SK-N-SH (cell line): Measurements from ENCODE around the gene EML1. TPM values are rescaled to one million over a fixed set of nuclear protein-coding genes. Genes with fewer than 3 reads are reported as not detected.

ENCODE experiments used
- CTCF ChIA-PET: fragments of 300-600, 350-600 bp; formaldehyde crosslinking; extraction: SDS; loops from one replicate; lab custom pipeline; 2021; lab: Yijun Ruan, JAX
- POLR2A ChIA-PET: fragments of 350-600 bp; sonication (Branson Sonifier 250); formaldehyde crosslinking; extraction: SDS; loops from one replicate; lab custom pipeline; 2020; ENCODE audit warnings: antibody characterized with exemption, inconsistent platforms; lab: Yijun Ruan, JAX
- DNase-seq: peaks from one replicate; pipeline ENCODE4 v3.0.0; 2012
- H2AFZ ChIP-seq: fragments of 200-600 bp; sonication (generic); 2 replicates; pipeline ENCODE4 v1.8.1; 2016; ENCODE audit warnings: antibody characterized with exemption, mild to moderate bottlenecking, low read depth
- H3F3A ChIP-seq: fragments of 200-600 bp; sonication (generic); replicated peaks from 2 replicates; pipeline ENCODE3; 2016; ENCODE audit warnings: antibody characterized with exemption, mild to moderate bottlenecking; ENCODE audit not compliant: insufficient read depth
- H3K27ac ChIP-seq, 2 experiments: fragments of 200-500 bp in 1 of 2; fragments of 200-600 bp in 1 of 2; sonication (Bioruptor generic) in 1 of 2; sonication (generic), shearing (Covaris generic) in 1 of 2; 2 replicates each; pipeline versions ENCODE4 v1.5.1 to v1.6.1; 2014 to 2016; ENCODE audit warnings: low read depth in 2 of 2, inconsistent platforms in 1 of 2, low read length in 1 of 2, mild to moderate bottlenecking in 1 of 2, mixed read lengths in 1 of 2
- H3K27me3 ChIP-seq: fragments of 200-600 bp; sonication (generic), shearing (Covaris generic); 2 replicates; pipeline ENCODE4 v1.6.1; 2016; ENCODE audit warnings: mixed run types; ENCODE audit not compliant: insufficient read depth
- H3K36me3 ChIP-seq, 2 experiments: fragments of 200-500 bp in 1 of 2; fragments of 200-600 bp in 1 of 2; sonication (Bioruptor generic) in 1 of 2; sonication (generic) in 1 of 2; replicated peaks in 1 of 2; 2 replicates each; pipeline versions ENCODE3 to v1.5.1; 2014 to 2016; ENCODE audit warnings: low read length in 1 of 2, mild to moderate bottlenecking in 1 of 2; ENCODE audit not compliant: insufficient read depth in 2 of 2, control insufficient read depth in 1 of 2
- H3K4me1 ChIP-seq, 2 experiments: fragments of 200-500 bp in 1 of 2; fragments of 200-600 bp in 1 of 2; sonication (Bioruptor generic) in 1 of 2; sonication (generic), shearing (Covaris generic) in 1 of 2; 2 replicates each; pipeline versions ENCODE4 v1.5.1 to v1.6.1; 2014 to 2016; ENCODE audit warnings: low read depth in 1 of 2, low read length in 1 of 2, mixed run types in 1 of 2; ENCODE audit not compliant: insufficient read depth in 2 of 2, control insufficient read depth in 1 of 2
- H3K4me2 ChIP-seq: fragments of 200-600 bp; sonication (generic), shearing (Covaris generic); 2 replicates; pipeline ENCODE4 v1.6.1; 2017; ENCODE audit warnings: mixed run types
- H3K4me3 ChIP-seq, 2 experiments: fragments of 200-500 bp in 1 of 2; fragments of 200-600 bp in 1 of 2; sonication (Bioruptor generic) in 1 of 2; sonication (generic), shearing (Covaris generic) in 1 of 2; 2 replicates each; pipeline versions ENCODE4 v1.5.1 to v1.8.1; 2014 to 2016; ENCODE audit warnings: low read depth in 2 of 2, inconsistent platforms in 1 of 2, low read length in 1 of 2, mild to moderate bottlenecking in 1 of 2, mixed read lengths in 1 of 2, moderate library complexity in 1 of 2
- H3K79me2 ChIP-seq: fragments of 200-600 bp; sonication (generic); 2 replicates; pipeline ENCODE4 v1.8.1; 2017; ENCODE audit warnings: mild to moderate bottlenecking; ENCODE audit not compliant: insufficient read depth
- H3K9ac ChIP-seq: fragments of 200-600 bp; sonication (generic); 2 replicates; pipeline ENCODE4 v1.6.1; 2017; ENCODE audit warnings: mixed run types
- H3K9me2 ChIP-seq: fragments of 200-600 bp; sonication (generic); 2 replicates; pipeline ENCODE4 v1.6.1; 2017; ENCODE audit warnings: mixed run types
- H3K9me3 ChIP-seq: fragments of 200-600 bp; sonication (generic); 2 replicates; pipeline ENCODE4 v1.6.1; 2017; ENCODE audit warnings: mixed run types, mild to moderate bottlenecking, moderate library complexity
- H4K20me1 ChIP-seq: fragments of 200-600 bp; sonication (generic); 2 replicates; pipeline ENCODE4 v1.6.1; 2017; ENCODE audit warnings: mild to moderate bottlenecking, mixed run types; ENCODE audit not compliant: insufficient read depth
- CHD2 ChIP-seq: fragments of 150-350 bp; IDR thresholded peaks from 2 replicates; pipeline ENCODE4 v1.6.1; 2018; ENCODE audit warnings: low read length; ENCODE audit not compliant: partially characterized antibody
- FOXM1 ChIP-seq: IDR thresholded peaks from 2 replicates; pipeline ENCODE4 v1.4.0; 2012; ENCODE audit warnings: low read depth, mild to moderate bottlenecking
- GABPA ChIP-seq: IDR thresholded peaks from 2 replicates; pipeline ENCODE4 v1.4.0; 2012; ENCODE audit warnings: low read depth, mild to moderate bottlenecking
- RAD21 ChIP-seq: IDR thresholded peaks from 2 replicates; pipeline ENCODE4 v1.6.1; 2012; ENCODE audit warnings: mild to moderate bottlenecking, low read length
- RFX5 ChIP-seq: IDR thresholded peaks from 2 replicates; pipeline ENCODE4 v1.6.1; 2012; ENCODE audit warnings: mild to moderate bottlenecking, improper control_type of control experiment, low read length
- RXRA ChIP-seq: IDR thresholded peaks from 2 replicates; pipeline ENCODE4 v1.4.0; 2012; ENCODE audit warnings: low read depth, mild to moderate bottlenecking, borderline replicate concordance
- SMC3 ChIP-seq: IDR thresholded peaks from 2 replicates; pipeline ENCODE4 v1.6.1; 2012; ENCODE audit warnings: low read depth, low read length, improper control_type of control experiment
- WGBS: methylation state at CpG from one replicate; pipeline ENCODE4 v1.1.6; 2017; ENCODE audit warnings: low lambda C conversion rate; 5-methylcytosine and 5-hydroxymethylcytosine counted together
- polyA plus RNA-seq, 3 experiments: library from polyadenylated mRNA; depleted of rRNA; stranded (reverse); fragments of >200 nt; gene quantifications; 2 replicates each; pipeline ENCODE4 v1.2.3, GENCODE V29; 2012
- TF ChIP-seq, protein P1 (sequence below): fragments of 200-600 bp; sonication (generic); IDR thresholded peaks from 2 replicates; pipeline ENCODE4 v1.6.1; 2017; ENCODE audit warnings: antibody characterized with exemption, mild to moderate bottlenecking, moderate library complexity
- TF ChIP-seq, protein P2 (sequence below): IDR thresholded peaks from 2 replicates; pipeline ENCODE4 v1.4.0; 2012; ENCODE audit warnings: low read depth, borderline replicate concordance

The EML1 gene
- polyA plus RNA-seq, 1 of the 3 experiments (the other 2 are of a cell fraction): 6.3 TPM

DNA sequence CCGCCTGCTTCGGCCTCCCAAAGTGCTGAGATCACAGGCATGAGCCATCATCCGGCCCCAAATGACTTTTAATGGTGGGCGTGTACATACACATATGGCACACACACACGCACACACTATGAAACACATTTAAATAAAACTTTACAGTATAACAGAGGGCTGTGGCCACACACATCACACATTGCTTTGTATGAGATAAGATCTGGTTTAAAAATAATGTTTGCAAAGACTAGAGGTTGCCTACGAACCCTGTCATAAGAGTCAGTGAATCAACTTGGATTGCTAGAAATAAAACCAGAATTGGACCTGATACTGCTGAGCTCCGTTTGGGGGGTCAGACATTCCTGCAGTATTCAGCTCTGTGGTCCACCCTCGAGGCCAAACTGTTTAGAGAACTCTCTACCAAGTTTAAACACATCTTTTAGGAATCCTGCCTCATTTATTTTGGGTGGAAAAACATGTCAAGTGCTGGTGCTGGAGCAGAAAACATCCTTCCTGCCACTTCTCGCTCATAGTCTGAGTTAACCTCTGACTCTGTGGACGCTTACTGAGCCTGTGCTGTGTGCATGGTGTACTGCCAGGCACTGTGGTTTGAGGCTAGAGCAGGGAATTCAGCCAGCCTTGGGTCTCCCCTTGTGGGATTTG lies 47.8 kb upstream of the EML1 start:
- no peaks in the 10 kb centered on the region for H3K27me3 ChIP-seq
- no peak overlapping the region for H3K9ac ChIP-seq
- DNase-seq: no peak
- POLR2A ChIA-PET: no interaction called here
- no peak overlapping the region for H3K27ac ChIP-seq
- no peaks in the 10 kb centered on the region for H3K9me3 ChIP-seq
- H3K79me2 ChIP-seq: no peaks in the 10 kb centered on the region
- no peak for TF ChIP-seq SMC3
- H3K4me2 ChIP-seq: no peak overlapping the region
- no peaks in the 10 kb centered on the region for H3K9me2 ChIP-seq
- WGBS: 78% methylated on average over 10 of the region's 10 CpGs
- H3K4me3 ChIP-seq: no peak overlapping the region
- H3F3A ChIP-seq: no peaks in the 10 kb centered on the region
- H3K4me1 ChIP-seq: peaks cover 0 to 10% of the 10 kb centered on the region in 2 experiments; a peak in 1 of 4 replicates
- H2AFZ ChIP-seq: no peak overlapping the region
- no peaks in the 10 kb centered on the region for H4K20me1 ChIP-seq
- H3K36me3 ChIP-seq: no peaks in the 10 kb centered on the region
- CTCF ChIA-PET: no interaction called here

GRCh38 chr14:99747167-99747566 lies 46.0 kb upstream of the EML1 start:
- Histone ChIP-seq H2AFZ (no peak overlapping the region), H3K27me3 (no peaks in the 10 kb centered on the region), H3K9ac (no peak overlapping the region), H4K20me1 (no peaks in the 10 kb centered on the region), H3K4me3 (no peak overlapping the region), H3K9me3 (no peaks in the 10 kb centered on the region), H3F3A (no peaks in the 10 kb centered on the region), H3K4me1 (peaks cover 0 to 13% of the 10 kb centered on the region in 2 experiments; a peak in 1 of 4 replicates), H3K36me3 (no peaks in the 10 kb centered on the region), H3K27ac (no peak overlapping the region), H3K4me2 (no peak overlapping the region), H3K9me2 (no peaks in the 10 kb centered on the region), H3K79me2 (no peaks in the 10 kb centered on the region)
- CTCF ChIA-PET: interaction anchor here (1.5 to 1.6 kb wide), 2 partner anchors 17 to 27 kb away, joined by 3 to 5 read pairs; no protein-coding TSS in a partner anchor
- 91% methylated on average over 7 of the region's 7 CpGs for WGBS
- DNase-seq: no peak
- POLR2A ChIA-PET: no interaction called here
- TF ChIP-seq RFX5 (no peak), RXRA (no peak), GABPA (no peak), CHD2 (no peak), FOXM1 (no peak), RAD21 (no peak)
- TF ChIP-seq, protein P1, sequence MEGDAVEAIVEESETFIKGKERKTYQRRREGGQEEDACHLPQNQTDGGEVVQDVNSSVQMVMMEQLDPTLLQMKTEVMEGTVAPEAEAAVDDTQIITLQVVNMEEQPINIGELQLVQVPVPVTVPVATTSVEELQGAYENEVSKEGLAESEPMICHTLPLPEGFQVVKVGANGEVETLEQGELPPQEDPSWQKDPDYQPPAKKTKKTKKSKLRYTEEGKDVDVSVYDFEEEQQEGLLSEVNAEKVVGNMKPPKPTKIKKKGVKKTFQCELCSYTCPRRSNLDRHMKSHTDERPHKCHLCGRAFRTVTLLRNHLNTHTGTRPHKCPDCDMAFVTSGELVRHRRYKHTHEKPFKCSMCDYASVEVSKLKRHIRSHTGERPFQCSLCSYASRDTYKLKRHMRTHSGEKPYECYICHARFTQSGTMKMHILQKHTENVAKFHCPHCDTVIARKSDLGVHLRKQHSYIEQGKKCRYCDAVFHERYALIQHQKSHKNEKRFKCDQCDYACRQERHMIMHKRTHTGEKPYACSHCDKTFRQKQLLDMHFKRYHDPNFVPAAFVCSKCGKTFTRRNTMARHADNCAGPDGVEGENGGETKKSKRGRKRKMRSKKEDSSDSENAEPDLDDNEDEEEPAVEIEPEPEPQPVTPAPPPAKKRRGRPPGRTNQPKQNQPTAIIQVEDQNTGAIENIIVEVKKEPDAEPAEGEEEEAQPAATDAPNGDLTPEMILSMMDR: no peak
- TF ChIP-seq, protein P2, sequence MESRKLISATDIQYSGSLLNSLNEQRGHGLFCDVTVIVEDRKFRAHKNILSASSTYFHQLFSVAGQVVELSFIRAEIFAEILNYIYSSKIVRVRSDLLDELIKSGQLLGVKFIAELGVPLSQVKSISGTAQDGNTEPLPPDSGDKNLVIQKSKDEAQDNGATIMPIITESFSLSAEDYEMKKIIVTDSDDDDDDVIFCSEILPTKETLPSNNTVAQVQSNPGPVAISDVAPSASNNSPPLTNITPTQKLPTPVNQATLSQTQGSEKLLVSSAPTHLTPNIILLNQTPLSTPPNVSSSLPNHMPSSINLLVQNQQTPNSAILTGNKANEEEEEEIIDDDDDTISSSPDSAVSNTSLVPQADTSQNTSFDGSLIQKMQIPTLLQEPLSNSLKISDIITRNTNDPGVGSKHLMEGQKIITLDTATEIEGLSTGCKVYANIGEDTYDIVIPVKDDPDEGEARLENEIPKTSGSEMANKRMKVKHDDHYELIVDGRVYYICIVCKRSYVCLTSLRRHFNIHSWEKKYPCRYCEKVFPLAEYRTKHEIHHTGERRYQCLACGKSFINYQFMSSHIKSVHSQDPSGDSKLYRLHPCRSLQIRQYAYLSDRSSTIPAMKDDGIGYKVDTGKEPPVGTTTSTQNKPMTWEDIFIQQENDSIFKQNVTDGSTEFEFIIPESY: no peak
